ENCODE results near the gene CALD1.

CALD1 gene, protein sequence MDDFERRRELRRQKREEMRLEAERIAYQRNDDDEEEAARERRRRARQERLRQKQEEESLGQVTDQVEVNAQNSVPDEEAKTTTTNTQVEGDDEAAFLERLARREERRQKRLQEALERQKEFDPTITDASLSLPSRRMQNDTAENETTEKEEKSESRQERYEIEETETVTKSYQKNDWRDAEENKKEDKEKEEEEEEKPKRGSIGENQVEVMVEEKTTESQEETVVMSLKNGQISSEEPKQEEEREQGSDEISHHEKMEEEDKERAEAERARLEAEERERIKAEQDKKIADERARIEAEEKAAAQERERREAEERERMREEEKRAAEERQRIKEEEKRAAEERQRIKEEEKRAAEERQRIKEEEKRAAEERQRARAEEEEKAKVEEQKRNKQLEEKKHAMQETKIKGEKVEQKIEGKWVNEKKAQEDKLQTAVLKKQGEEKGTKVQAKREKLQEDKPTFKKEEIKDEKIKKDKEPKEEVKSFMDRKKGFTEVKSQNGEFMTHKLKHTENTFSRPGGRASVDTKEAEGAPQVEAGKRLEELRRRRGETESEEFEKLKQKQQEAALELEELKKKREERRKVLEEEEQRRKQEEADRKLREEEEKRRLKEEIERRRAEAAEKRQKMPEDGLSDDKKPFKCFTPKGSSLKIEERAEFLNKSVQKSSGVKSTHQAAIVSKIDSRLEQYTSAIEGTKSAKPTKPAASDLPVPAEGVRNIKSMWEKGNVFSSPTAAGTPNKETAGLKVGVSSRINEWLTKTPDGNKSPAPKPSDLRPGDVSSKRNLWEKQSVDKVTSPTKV

DNA sequence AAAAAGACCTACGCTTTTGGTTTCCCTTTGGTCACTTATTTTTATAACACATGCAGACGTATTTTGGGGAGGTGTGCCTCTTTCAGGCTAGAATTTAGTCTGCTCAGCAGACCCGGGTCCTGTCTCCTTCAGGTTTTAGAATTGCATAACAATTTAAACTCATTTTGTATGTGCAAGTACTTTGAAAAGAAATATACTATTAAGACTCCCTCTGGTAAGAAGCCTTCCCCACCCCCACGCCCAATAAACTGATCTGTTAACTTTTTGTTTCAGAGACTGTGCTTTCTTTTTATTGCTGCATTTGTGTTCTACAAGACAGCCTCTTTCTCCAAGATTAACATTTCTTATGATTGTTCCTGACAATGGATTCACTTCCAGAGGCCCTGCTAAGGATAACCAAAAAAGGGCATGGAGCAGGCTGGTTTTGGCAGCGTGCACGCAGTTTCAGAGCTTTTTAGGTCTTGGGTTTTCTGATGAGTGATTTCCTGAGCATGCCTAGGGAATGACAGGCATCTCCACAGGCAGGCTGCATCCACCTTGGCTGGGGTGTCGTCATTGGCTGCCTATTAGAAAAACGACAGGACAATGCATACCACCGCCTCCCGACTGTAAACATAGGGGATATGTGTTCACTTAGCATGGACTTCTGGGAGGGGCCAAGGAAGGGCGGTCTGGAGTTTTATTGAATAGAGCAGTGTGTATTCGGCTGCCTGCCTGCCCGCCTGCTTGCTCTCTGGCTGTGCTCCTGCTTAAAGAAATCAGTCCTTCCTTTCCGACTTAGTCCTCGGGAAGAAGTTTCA is at the start of gene CALD1:
CALD1 (plus strand) TSS at position 694 of the 800 bp plus-strand sequence. CDS start 88,100 bp downstream, outside the sequence.
- no peak for DNase-seq
- no peak for ATAC-seq

DNA sequence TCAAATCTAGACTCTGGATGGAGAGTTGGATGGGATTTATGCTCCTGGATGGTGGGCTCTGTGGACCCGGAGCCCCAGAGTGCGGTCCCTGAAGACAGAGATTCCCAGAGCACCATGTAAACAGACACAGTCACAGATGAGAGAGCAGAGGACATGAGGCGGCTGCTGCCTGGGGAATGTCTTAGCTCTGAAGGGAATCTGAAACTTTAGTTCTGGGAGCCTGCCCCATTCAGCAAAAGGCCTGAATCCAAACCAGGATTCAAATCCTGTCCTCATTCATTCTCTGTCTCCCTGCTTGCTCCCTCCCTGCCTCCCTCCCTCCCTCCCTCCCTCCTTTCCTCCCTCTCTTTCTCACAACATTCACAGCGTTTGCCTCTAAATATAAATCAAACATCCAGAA is 49.5 kb upstream of the CALD1 start:
- DNase-seq = no peak
- no peak for ATAC-seq

DNA sequence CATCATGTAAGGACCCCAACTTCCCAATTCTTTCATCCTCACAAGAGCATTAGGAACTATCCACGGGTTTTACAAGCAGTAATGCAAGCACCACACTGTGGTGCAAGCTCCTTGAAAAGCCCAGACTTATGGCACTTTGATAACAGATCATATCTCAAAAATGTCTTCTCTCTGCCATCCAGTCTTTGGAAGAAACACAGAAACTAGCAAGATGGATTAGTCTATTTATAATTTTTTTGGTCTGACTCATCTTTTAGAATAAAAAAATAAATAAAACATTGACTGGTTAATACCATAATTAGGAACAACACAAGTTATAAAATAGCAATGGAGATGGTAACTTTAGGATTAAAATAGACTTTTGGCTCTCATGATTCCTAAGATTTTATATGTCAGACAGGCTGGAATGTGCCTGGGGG is 49.0 kb upstream of the CALD1 start:
- no peak for ATAC-seq
- DNase-seq = no peak

DNA sequence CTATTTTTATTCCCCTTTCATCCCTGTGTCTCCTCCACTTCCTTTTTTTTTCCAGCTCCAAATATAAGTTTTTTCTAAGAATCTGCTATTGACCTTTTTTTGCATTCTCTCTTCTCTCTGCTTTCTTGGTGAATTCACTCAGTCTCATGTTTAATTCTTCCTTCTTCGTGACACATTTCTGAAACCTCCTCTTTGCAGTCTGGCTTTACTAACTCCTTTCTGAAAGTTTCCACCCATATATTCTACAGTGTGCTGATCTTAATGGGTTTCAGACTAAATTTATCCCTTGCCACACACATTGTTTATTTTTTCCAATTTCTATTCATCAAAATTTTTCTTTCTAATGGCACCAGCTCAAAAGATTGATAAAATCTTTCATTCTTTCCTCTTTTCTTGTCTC is 47.8 kb upstream of the CALD1 start:
- no peak for DNase-seq
- peak; percentile 43 for ATAC-seq

DNA sequence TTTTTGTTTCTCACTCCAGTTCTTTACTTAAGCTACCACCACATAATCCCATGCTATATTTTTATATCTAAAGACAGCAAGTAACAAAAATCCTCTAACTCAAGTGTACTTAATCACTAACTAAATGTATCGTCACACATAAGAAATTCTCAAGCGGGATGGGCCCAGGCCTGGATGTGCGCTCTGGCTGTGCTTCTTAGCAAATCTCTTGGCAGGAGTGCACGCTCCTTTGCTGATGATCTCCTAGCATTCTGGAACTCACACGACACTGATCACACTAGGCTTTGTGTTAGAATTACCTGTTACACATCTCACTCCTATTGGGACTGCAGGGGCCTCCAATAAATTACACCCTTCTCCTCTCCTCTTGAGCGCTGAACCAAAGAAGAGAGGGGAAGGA is 46.7 kb upstream of the CALD1 start:
- DNase-seq (no peak), ATAC-seq (no peak)

DNA sequence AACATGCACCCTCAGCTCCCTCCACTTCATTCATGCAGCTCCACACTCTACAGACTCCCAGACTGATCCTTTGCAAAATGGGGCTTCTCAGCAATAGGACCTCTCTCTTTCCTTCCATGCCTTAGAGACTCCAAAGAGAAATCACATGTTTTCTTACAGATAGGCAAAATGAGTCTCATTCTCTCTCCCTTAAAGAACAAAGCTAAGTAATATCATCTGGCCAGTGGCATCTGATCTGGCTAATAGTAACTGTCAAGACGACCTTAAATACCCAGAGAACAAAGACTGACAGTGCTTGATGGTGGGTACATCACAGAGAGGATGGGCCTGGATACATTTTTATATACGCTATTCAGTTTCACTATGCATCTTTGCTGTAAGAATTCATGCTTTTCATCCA is 43.1 kb upstream of the CALD1 start:
- ATAC-seq (no peak), DNase-seq (no peak)

DNA sequence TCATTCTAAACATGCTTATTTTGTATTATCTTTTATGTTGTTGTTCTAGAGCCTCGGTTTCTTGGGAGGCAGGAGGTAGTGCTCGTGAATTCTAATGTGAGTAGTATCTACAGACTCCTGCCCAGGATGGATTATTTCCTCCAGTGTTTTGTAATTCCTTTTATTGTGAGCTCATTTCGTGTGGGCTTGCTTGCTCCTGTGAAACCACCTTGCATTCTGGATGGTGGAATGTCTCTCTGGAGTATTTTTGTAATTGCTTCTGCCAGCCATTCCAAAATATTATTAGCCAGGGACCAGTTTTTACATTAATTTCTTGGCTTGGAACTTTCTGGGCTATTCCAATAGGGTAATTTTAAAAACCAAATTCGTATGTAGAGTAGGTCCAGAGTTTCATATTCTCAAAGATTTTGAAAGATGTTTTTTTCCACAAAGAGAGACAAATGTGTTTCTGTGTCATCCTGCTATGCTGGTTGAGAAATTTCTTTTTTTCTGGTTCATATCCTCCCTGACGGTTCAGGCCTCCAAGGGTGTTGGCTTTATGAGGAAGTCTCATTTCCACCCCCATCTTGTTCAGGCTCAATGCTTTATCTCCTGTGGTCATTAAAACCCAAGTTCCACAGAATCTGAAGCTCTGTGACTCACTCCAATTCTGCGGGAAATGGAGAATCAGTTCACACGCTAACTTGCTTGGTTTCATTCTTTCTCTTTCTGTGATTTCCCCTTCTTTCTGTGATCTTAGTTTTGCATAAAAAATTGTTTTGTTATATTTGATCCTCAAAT is 41.7 kb upstream of the CALD1 start:
- DNase-seq (no peak), ATAC-seq (peak; percentile 93)

DNA sequence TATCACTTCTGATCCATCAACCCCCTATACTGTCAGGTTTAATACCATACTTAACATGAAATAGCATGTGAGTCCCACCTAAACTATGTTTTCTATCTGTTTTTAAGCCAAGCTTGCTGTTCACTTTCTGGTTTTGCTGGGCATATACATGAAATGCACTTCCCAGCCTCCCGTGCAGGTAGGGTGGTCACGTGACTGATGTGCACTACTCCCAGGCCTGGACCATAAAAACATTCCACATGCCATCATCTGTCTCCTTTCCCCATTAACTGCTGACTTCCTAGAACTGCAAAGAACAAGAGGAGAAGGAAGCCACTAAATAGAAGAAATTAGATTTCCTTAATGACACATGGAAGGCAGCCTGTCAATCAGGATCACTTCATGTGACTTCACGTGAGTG is 40.1 kb upstream of the CALD1 start:
- DNase-seq (no peak), ATAC-seq (no peak)

DNA sequence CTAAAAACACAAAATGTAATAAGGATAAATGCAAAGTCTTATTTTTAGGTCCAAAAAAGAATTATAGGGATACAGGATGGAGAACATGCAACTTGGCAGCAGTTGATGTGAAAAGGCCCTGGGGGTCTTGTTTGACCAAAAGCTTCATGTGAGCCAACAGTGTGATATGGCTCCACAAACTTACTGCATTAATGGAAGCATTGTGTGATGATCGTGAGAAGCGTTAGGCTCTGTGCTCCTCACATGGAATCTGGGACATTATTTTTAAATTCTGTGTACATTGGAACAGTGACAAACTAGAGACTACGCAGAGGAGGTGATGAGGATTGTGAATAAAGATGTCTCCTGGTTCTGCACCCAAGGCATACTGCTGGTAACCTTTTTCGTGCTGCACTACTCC is 39.1 kb upstream of the CALD1 start:
- no peak for DNase-seq
- ATAC-seq = no peak

DNA sequence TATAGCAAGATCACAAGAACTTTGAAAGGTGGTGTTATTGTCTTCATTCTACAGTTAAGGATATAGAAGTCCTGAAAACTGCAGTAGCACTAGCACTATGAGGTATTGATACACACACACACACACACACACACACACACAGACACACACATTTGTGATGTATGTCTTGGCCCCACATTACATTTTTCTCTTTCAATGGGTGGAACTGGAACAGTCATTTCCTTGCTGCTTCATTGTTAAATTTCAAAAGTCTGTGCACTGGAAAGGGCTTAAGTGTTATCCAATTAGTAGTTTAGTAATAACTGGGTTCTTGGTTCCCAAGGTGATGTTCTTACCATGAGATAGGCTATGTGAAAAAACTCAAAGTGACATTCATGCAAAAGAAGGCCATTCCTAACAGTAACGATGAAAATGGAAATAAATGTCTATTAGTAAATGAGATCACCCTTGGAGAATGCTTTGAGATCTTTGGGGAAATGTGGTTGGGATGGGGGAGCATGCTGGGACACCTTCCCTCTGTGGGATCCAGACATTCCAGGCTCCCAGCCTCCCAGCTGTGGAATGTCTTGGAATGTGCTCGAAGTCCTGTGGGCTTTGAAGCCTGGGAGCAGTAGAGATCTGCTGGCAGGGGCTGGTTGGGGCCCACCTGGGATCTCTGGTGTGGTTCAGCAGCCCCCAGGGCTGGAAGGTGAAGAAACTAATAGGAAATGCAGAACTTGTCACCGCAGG is 37.4 kb upstream of the CALD1 start:
- ATAC-seq = no peak
- no peak for DNase-seq

DNA sequence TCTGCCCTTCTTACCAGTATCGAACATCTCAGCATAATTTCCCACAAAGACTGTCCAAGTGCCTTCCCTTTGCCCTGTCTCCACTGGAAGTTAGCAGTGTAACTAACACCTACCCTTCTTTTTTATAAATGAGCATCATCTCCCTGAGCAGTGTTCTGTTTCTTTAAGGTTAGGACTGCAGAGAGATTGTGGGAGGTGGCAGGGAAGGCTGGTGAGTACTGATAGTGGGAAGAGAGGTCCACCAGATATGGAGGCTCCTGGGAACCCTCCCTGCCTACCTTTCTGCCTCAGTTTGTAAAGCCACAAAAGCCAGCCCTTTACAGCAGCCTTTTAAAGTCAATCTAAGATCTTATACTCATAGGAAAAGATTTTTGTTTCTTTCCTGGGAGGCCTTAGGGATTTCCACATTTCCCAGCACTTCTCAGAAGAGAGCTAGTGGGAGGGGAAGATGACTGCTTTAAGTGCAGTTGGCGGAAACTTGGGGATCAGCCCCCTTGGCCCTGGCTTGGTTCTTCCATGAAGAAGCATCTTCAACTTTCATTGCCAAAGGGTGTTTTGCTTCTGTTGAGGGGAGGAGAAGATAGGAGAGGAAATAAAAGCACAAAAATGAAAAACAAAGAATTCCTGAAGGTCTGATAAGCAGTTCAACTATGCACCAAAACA is 36.6 kb upstream of the CALD1 start:
- ATAC-seq = no peak
- no peak for DNase-seq

DNA sequence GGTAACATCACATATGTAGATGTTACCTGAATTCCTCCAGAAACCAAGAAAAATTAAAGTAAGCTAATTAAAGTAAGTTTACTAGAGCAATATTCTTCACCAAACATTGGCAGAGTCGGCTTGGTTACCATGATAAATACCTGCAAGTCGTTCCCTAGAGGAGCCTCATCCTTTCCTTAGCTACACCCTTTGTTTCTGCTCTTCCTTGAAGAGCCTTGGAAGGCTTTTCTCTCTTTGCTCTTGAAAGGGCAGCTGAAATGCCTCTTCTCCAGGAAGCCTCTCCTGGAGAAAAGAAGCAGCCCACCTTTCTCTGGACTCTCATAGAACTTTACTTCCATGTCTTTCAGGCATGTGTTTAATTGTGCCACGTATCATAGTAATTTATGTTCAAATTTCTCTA is 34.9 kb upstream of the CALD1 start:
- DNase-seq (no peak), ATAC-seq (no peak)

DNA sequence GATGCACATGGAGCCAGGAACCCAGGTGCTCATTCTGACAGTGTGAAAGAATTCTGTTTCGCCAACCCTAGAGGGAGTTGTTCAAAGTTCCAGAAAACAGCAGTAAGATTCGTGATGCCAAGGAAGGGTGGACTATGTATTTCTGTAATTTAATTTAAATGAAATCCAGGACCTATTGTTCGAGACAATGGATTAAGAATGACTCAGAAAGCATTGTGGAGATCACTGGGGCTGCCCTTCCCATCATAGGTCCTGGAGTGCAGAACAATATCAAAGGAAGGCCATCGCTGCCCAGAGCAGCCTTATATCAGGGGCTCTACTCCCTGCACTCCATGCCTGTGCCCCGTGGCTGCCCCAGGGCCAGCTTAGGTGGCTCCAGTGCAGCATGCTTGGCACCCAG is 32.1 kb upstream of the CALD1 start:
- no peak for ATAC-seq
- no peak for DNase-seq

DNA sequence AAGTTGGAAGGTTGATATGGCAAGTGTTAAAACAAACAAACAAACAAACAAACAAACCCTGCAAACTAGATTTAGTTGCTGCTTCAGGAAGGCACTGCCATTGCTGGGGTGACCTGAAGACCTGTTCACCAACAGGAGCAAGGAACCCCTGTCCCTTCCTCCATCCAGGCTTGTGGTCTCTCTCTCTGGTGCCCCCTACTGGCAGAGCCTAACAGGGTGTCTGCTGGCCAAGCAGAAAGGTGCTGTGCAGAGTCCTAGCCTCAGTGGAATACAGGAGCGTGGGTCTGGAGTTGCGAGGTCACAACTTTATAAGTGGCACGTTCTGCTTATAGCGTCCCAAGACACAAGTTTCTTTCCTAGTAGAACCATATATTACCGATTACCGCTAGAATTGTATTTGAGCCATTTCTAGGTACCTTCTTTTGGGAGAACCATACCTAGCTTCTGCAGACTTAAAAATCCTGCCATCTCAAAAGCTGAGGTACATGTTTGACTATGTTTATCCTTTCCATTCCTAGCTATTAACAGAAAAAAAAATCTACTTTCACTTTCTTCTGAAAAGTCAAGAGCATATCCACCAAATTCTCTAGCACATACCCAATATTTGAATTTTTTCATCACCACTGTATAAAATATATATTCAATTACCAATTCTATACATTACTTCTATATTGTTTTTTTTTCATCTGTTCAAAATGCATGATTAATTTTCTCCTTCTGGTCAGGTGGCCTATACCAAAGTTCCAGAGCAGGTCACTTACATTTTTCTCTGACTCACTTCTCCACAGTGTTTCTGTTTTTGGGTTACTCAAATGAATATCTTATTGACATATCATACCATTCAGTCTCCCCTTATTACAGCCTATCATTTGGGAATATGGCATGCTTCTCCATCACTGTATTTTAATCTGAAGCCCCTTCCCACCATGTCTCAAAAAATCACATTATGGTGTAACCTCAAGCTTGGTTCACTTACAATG is 29.1 kb upstream of the CALD1 start:
- peak; percentile 79 for DNase-seq
- peak; percentile 64 for ATAC-seq

DNA sequence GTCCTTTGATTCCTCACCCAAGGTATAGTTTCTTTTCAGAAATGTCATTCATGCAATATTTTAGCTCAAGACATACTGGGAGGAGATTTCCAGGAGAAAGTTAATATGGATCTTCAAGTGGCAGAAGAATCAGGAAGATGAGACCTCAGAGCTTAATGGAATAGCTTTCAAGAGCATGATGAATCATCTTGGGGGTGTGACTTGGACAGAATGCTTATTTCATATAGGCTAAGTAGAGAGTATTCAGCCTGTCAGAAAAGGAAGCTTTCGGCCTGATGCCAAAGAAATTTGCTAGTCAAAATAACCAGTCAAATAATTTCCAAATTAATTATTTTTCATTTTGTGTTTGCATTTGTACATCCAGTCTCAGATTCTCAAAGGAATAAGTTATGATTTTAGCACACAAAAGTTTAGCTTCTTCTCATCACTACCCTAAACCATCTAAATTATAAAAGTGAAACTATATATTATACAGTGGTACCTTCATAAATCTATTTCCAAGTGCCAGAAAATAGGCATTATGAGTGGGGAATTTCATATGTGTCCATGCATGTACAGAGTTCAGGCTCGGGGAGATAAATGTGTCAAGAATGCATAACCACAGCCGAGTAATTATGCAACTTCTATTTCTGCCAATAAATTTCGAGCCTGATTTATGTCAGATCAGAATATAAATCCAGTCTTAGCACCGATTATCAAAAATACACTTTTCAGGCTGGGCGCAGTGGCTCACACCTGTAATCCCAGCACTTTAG is 27.3 kb upstream of the CALD1 start:
- no peak for ATAC-seq

DNA sequence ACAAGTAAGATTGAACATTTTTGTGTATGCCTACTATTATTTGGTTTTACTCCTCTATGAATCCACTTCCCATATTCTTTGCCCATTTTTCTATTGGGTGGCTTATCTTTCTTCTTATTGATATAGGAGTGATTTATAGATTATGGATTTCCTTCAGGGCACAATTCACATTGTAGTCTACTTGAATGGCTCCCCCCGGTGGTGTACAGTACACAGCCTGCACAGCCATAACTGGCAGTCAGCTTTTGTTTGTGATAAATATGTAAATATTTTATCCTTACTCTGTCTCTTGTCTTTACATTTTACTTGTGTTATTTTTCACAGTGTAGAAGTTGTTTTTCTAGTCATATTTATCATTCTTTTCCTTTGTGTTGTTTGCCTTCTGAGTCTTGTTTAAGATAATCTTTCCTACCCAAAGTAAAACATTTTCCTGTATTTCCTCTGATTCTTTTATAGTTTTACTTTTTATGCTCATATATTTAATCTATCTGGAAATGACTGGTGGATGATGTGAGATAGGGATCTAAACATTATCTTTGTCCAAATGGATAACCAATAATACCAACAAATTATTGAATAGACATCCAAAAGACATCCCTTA is 23.9 kb upstream of the CALD1 start:
- DNase-seq (peak; percentile 56), ATAC-seq (no peak)

More for the DNA sequence above, 27.3 kb upstream of the CALD1 start:
- no peak for DNase-seq

DNA sequence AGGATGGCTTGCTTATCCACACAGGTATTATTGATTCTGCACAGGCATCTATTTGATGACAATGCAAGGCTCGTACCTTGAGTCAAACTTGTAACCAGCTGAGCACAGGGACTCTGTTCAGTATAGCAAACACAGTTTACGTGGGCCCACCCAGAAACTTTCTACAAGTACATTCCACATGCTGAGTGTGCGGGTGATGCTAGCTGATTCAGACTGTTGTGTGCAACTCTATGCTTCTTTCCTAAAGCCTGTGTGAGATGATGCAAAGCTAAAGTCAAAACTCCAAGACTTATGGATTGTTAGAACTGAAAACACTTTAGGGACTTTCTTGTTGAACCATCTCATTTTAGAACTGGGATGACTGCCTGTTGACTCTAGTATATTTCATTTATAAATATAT is 21.5 kb upstream of the CALD1 start:
- no peak for ATAC-seq
- DNase-seq = no peak

DNA sequence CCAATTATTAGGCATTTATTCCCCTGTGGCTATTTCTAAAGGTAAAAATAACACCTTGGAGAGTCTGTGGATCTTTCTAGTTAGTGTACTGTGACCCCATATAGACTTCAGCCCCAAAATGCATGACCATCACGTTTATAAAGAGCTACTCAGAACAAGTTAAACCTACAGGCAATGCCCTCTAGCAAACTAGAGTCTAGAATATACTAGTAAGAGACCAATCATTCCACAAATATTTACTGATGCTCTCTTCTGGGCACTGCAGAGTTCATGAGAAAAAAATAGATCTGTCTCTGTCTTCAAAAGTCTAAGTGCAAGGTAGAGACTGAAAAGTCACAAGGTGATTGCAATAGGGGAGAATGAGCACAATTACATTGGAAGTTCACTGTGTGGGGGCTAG is 20.5 kb upstream of the CALD1 start:
- ATAC-seq (no peak), DNase-seq (no peak)

Measured in stimulated activated naive CD8-positive, alpha-beta T cell treated with anti-CD3 and anti-CD28 coated beads, Interleukin-15, Interleukin-2, amounts not matched to agents 100 U/mL and 50 U/mL, for 24 hours (primary cell).